Spleen (tissue), 11 donors: ENCODE results near the gene CABLES2. TPM values are rescaled to one million over a fixed set of nuclear protein-coding genes. Genes with fewer than 3 reads are reported as not detected.

Experiments
- DNase-seq: peaks from one replicate; pipeline ENCODE4 v3.0.0-alpha.2; 2020
- H3K27ac ChIP-seq, 8 donors: fragments of 200-600 bp; sonication (generic) in 7 of 8; 1 replicate in 4 of 8; 2 replicates in 4 of 8; pipeline versions ENCODE4 v1.5.0 to v1.8.0; 2016 to 2021; ENCODE audit warnings: inconsistent platforms in 4 of 8, mild to moderate bottlenecking in 4 of 8, moderate library complexity in 1 of 8
- H3K27me3 ChIP-seq, 7 donors: fragments of 200-600 bp; sonication (generic) in 6 of 7; replicated peaks in 1 of 7; 1 replicate in 4 of 7; 2 replicates in 3 of 7; pipeline versions ENCODE4 v1.5.0 to v1.8.0; 2016 to 2021; ENCODE audit warnings: inconsistent platforms in 3 of 7, mild to moderate bottlenecking in 1 of 7
- H3K36me3 ChIP-seq, 6 donors: fragments of 200-600 bp; sonication (generic) in 5 of 6; 1 replicate in 4 of 6; 2 replicates in 2 of 6; pipeline versions ENCODE4 v1.5.0 to v1.8.0; 2016 to 2021; ENCODE audit warnings: inconsistent platforms in 2 of 6
- H3K4me1 ChIP-seq, 6 donors: fragments of 200-600 bp; sonication (generic) in 5 of 6; 1 replicate in 3 of 6; 2 replicates in 3 of 6; pipeline versions ENCODE4 v1.5.0 to v1.8.0; 2016 to 2021; ENCODE audit warnings: inconsistent platforms in 3 of 6
- H3K4me3 ChIP-seq, 8 donors: fragments of 200-600 bp; sonication (generic) in 7 of 8; 1 replicate in 4 of 8; 2 replicates in 4 of 8; pipeline versions ENCODE4 v1.5.0 to v1.8.0; 2016 to 2021; ENCODE audit warnings: inconsistent platforms in 4 of 8, mild to moderate bottlenecking in 4 of 8, moderate library complexity in 2 of 8
- H3K9me3 ChIP-seq, 8 donors: fragments of 200-600 bp; sonication (generic) in 7 of 8; 1 replicate in 4 of 8; 2 replicates in 4 of 8; pipeline versions ENCODE4 v1.5.0 to v1.8.0; 2016 to 2021; ENCODE audit warnings: inconsistent platforms in 4 of 8
- CTCF ChIP-seq, 11 experiments: fragments of 200-600 bp in 7 of 11; fragments of 450-650 bp in 4 of 11; sonication (generic) in 4 of 11; IDR thresholded peaks in 8 of 11; conservative IDR thresholded peaks in 3 of 11; 1 replicate in 7 of 11; 2 replicates in 4 of 11; pipeline versions ENCODE4 v1.4.0 to v1.8.0; 2016 to 2021; ENCODE audit warnings: antibody characterized with exemption in 11 of 11, inconsistent platforms in 4 of 11, mild to moderate bottlenecking in 1 of 11
- POLR2A ChIP-seq, 3 donors: fragments of 450-650 bp; IDR thresholded peaks; one replicate each; pipeline ENCODE4 v1.5.1; 2017; ENCODE audit warnings: antibody characterized with exemption in 3 of 3, mild to moderate bottlenecking in 1 of 3
- POLR2AphosphoS5 ChIP-seq, 3 donors: sonication (generic); formaldehyde crosslinking; IDR thresholded peaks; one replicate each; pipeline ENCODE4 v1.5.1; 2017; ENCODE audit warnings: antibody characterized with exemption in 3 of 3
- WGBS, 5 donors: extraction: QIAGEN DNeasy Blood & Tissue Kit in 3 of 5; methylation state at CpG; one replicate each; pipeline versions ENCODE4 v1.1.5 to v1.1.7; 2013 to 2018; 5-methylcytosine and 5-hydroxymethylcytosine counted together
- intact Hi-C: fragments of 100-400 bp; cut with DNase I; formaldehyde crosslinking; loops from one replicate; pipeline ENCODE4 v1.15.0; 2023; ENCODE audit warnings: low total_unique reads
- polyA plus RNA-seq, 3 donors: library from polyadenylated mRNA; stranded (reverse); fragments of 200-250 nt; gene quantifications; one replicate each; pipeline ENCODE4 v1.2.1, GENCODE V29; 2013
- total RNA-seq, 7 donors: library from RNA; depleted of rRNA in 3 of 7; stranded (reverse); fragments of >200 nt in 3 of 7; fragmentation: NEBNext Ultra II Directional in 4 of 7; extraction: Animal tissue kit (Norgen Biotek cat#: 25700) in 4 of 7; gene quantifications; one replicate each; pipeline versions ENCODE4 v1.1.0 to v1.2.1, GENCODE V29; 2016 to 2021
- donor health status: healthy with polysubstance abuse.
- donor health status: DM: no; HTN: no; CAD: no; lungs with moderate emphysema.
- donor health status: DM: no; HTN: no; CAD: no.
- donor health status: Bipolar disorder and iron deficiency.
- donor health status: healthy.
- donor health status: DM: no; HTN: no; CAD: no.
- donor health status: DM: yes; HTN: yes; CAD: no.

CABLES2 gene
- total and polyA plus RNA-seq, 10 donors = 2.0 to 5.9 (median 4.0) TPM

- Histone ChIP-seq H3K9me3 (no peaks in the 10 kb centered on the region), H3K36me3 (no peaks in the 10 kb centered on the region), H3K27ac (no peak overlapping the region), H3K4me1 (no peaks in the 10 kb centered on the region), H3K4me3 (no peak overlapping the region), H3K27me3 (peaks cover 0 to 80% (median 11%) of the 10 kb centered on the region in 7 donors)
- TF ChIP-seq POLR2A (IDR thresholded peaks at IDR 0.05) = no peak
- no peak for TF ChIP-seq CTCF (IDR thresholded peaks at IDR 0.05 in 8 of 11, conservative IDR thresholded peaks at IDR 0.05 in 3 of 11)
- TF ChIP-seq POLR2AphosphoS5 (IDR thresholded peaks at IDR 0.05) = no peak
- 82 to 89% (median 86%) methylated on average over 40 to 44 of the region's 44 CpGs for WGBS, 5 donors
- intact Hi-C loops = no loop called here
- DNase-seq = no peak
These were observed 40.1 kb upstream of the CABLES2 start for GRCh38 chr20:62446888-62447869.

- no peak for DNase-seq
- intact Hi-C loops = no loop called here
- WGBS, 5 donors = 66 to 97% (median 70%) methylated on average over 5 to 12 of the region's 12 CpGs
- no peak for TF ChIP-seq POLR2A (IDR thresholded peaks at IDR 0.05)
- no peak for TF ChIP-seq POLR2AphosphoS5 (IDR thresholded peaks at IDR 0.05)
- no peak for TF ChIP-seq CTCF (IDR thresholded peaks at IDR 0.05 in 8 of 11, conservative IDR thresholded peaks at IDR 0.05 in 3 of 11)
- H3K4me1 ChIP-seq = no peaks in the 10 kb centered on the region
- peaks cover 0 to 84% (median 11%) of the 10 kb centered on the region in 7 donors for H3K27me3 ChIP-seq
- no peaks in the 10 kb centered on the region for H3K36me3 ChIP-seq
- no peak overlapping the region for H3K27ac ChIP-seq
- H3K4me3 ChIP-seq = no peak overlapping the region
- H3K9me3 ChIP-seq = no peaks in the 10 kb centered on the region
These were observed 39.4 kb upstream of the CABLES2 start for GRCh38 chr20:62446481-62446880.

GRCh38 chr20:62445553-62446340 is 38.7 kb upstream of the CABLES2 start:
- Histone ChIP-seq H3K27me3 (peaks cover 0 to 84% (median 6%) of the 10 kb centered on the region in 7 donors), H3K36me3 (no peaks in the 10 kb centered on the region), H3K4me3 (no peak overlapping the region), H3K9me3 (no peaks in the 10 kb centered on the region), H3K4me1 (no peaks in the 10 kb centered on the region), H3K27ac (no peak overlapping the region)
- 77 to 83% (median 82%) methylated on average over 26 to 36 of the region's 36 CpGs for WGBS, 5 donors
- no peak for DNase-seq
- TF ChIP-seq POLR2A (IDR thresholded peaks at IDR 0.05) (no peak), POLR2AphosphoS5 (IDR thresholded peaks at IDR 0.05) (no peak), CTCF (IDR thresholded peaks at IDR 0.05 in 8 of 11, conservative IDR thresholded peaks at IDR 0.05 in 3 of 11) (no peak)
- intact Hi-C loops = no loop called here
